RKO (cell line): ENCODE data around the gene PHLDB3.

ENCODE experiments used
- DNase-seq: peaks from one replicate; pipeline ENCODE4 v3.0.0-alpha.2; 2016; ENCODE audit warnings: low spot score

PHLDB3 gene

DNA sequence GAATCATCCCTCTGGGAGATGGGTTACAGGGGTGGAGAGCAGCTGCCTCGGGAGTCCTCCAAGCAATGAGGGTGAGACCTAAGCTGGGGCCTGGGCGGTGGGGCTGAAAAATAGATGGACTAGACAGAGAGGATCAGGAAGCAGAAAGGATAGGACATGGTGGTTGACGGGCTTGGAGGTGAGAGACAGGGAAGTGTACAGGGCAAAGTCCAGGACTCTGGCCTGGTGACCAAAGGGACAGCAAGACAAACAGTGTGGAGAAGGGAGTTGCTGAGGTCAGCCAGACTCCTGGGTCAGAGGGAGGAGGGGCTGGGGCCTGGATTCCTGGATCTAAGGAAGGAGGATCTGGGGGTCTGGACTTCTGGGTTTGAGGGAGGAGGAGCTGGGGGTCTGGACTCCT, 5.5 kb downstream of the PHLDB3 start:
- no peak for DNase-seq

DNA sequence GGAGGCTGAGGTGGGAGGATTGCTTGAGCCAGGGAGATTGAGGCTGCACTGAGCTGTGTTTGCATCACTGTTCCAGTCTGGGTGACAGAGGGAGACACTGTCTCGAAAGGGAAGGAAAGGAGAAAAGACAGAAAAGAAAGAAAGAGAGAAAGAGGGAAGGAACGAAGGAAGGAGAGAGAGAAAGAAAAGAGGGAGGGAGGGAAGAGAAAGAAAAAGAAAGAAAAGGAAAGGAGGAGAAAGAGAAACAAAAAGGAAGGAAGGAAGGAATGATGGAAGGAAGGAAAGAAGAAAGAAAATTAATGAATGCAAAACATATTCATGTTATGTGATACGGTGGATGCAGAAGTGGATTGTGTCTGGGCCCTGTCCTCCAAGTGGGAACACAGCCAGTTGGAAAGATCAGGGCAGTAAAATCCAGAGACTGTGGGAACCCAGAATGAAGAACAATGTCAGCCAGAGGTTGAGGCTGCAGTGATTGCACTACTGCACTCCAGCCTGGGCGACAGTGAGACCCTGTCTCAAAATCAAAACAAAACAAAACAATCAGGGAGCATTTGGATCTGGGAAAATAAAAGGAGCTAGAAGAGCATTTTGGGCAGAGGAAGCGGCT, 6.2 kb downstream of the PHLDB3 start:
- DNase-seq, result no peak

DNA sequence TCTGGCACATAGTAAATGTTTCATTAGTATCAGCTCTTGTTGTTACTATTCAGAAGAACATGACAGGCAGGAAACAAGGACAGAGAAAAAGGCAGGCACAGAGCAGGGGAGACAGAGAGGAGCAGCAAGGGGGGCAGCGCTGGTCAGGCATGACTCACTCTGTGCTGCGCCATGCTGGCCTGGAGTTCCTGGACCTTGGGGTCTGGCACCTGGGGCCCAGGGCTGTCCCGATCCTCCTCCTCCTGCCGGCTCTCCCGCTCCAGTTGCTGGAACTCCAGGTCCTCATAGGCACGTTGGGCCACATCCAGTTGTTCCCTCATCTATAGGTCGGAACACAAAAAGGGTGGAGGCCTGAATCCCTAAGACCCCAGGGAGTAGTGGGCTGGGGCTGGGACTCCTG, 7.6 kb downstream of the PHLDB3 start:
- no peak for DNase-seq

DNA sequence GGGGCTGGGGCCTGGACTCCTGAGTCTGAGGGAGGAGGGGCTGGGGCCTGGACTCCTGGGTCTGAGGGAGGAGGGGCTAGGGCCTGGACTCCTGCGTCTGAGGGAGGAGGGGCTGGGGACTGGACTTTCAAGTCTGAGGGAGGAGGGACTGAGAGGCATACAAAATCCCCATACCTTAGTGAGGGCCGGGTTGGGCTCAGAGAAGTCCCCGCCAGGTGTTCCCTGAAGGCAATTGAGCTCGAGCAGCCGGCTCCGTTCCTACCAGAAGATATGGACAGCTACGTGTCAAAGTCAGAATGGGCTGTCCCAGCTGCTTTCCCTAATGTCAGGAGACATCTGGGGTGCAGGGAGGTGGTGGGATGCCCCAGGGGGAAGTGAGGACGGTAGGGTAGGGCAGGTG, 9.5 kb downstream of the PHLDB3 start:
- DNase-seq, result no peak

DNA sequence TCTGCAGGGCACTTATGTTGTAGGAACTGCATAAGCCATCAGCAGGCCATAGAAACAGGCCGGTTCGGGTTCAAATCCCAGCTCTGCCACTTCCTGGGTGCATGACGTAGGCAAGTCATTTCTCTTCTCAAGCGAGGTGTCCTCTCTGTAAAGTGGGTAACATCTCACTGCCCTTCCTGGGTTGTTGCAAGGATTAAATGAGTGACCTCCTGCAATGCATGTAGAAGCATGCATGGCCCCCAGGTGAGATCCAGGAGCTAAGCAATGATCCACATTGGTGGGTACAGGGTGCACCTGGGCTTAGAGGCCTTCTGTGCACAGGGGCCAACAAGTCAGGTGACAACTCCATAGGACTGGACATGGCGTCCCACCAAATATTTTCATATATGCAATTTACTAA, 13.8 kb downstream of the PHLDB3 start:
- DNase-seq, result no peak

DNA sequence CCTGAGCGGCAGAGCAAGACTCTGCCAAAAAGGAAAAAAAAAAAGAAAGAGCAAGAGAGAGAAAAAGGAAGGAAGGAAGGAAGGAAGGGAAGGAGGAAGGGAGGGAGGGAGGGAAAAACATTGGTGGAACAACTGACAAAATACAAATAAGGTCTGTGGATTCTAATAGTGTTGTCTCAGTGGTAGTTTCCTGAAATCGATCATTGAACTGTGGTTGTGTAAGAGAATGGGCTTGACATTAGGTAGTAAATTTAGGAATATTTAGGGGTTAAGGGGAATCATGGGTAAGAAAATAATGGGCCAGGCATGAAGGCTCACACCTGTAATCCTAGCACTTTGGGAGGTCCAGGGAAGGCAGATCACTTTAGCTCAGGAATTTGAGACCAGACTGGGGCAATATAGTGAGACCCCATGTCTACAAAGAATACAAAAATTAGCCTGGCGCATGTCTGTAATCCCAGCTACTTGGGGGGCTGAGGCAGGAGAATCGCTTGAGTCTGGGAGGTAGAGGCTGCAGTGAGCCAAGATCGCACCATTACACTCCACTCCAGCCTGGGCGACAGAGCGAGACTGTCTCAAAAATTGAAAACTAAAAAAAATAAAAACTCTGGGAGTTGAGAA, 14.5 kb downstream of the PHLDB3 start:
- no peak for DNase-seq

DNA sequence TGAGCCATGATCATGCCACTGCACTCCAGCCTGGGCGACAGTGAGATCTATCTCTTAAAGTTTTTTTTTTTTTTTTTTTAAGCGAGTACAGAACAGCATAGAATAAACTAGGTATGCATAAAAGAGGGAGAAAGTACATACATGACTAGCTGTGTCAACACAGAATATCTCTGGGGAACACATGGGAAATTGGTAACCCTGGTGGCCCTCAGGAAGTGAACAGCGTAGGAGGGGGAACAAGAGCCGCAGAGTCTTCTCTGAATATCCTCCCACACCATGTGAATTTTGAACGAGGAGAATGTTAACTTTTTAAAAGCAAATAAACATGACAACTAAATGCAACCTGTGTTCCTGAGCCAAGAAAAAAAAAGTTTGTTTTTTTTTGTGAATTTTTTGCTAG, 15.2 kb downstream of the PHLDB3 start:
- no peak for DNase-seq

DNA sequence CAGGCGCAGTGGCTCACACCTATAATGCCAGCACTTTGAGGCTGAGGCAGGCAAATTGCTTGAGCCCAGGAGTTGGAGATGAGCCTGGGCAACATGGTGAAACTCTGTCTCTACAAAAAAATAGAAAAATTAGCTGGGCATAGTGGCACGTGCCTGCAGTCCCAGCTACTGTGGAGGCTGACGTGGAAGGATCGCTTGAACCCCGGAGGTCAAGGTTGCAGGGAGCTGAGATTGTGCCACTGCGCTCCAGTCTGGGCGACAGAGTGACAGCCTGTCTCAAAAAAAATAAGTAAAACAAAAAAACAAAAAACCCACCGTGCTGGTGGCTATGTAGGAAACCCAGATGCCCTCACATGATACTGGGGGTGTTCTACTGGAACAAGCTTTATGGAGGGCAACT, 16.4 kb downstream of the PHLDB3 start:
- no peak for DNase-seq

DNA sequence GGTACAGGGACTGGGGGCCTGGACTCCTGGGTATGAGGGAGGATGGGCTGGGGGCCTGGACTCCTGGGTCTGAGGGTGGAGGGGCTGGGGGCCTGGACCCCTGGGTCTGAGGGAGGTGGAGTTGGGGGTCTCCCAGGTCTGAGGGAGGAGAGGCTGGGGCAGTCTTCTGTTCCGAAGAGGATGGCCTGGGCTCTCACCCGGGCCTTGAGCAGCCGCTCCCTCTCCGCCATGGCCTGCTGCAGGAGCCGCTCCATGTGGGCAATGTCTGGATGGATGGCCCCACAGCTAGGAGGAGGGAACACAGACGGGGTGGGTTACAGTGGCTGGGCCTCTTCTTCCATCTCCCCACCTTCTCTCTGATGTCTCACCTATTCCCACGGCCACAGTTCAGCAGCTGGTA, 18.1 kb downstream of the PHLDB3 start:
- DNase-seq, result no peak

DNA sequence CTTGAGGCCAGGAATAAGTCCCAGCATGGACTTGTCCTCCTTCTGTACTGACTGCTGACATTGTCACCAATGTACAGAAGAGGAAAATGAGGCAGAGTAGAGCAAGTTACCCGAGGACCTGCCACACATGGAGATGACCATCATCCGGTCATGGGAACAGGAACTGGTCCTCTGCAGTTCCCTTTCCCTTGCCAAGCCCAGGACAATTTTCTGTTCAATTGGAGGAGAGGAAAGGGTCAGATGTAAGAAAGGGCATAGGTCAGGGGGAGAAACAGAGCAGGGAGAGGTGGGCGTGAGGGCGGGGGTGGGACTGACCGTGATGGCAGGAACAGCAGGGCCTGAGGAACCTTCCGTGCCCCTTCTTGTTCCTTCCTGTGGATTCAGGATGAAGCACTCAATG, 18.6 kb downstream of the PHLDB3 start:
- no peak for DNase-seq

DNA sequence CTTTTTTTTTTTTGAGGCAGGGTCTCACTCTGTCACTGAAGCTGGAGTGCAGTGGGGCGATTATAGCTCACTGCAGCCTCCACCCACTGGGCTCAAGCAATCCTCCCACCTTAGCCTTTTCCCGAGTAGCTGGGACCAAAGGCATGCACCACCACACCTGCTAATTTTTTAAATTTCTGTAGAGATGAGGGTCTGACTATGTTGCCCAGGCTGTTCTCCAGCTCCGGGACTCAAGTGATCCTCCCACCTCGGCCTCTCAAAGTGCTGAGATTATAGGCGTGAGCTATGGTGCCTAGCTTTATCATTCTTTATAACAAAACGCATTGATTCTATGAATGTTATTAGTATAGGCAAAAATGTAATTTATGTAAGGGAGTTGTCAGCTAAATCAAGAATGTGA, 21.3 kb downstream of the PHLDB3 start:
- DNase-seq, result no peak

DNA sequence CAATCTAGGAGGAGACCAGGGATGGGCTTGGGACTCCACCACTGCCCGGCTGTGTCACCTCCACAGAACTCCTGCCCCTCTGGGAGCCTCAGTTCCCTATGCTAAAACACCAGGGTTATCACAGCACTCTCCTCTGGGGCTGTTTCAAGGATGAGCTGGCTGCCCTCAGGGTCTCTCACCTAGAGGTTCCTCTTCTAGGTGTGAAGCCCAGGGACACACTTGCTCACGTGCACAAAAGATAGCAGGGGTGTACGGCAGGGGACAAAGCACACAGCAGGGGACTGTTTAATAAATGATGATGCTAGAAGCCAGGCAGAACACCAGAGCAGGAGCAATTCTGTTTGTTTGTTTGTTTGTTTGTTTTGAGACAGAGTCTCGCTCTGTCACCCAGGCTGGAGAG, 22.4 kb downstream of the PHLDB3 start:
- no peak for DNase-seq

DNA sequence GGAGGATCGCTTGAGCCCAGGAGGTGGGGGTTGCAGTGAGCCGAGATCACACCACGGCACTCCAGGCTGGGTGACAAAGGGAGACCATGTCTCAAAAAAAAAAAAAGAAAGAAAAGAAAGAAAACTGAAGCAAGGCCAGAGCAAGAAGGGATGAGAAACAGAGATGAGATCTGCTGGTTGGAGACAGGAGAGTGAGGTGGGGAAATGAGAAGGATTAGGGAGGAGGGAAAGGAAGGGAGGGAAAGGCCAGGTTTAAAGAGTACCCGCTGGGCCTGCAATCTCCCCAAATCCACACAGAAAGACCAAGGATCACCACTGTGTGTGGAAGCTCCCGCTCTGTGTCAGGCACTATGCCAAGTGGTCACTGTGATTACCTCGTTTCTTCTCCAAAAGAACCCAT, 22.8 kb downstream of the PHLDB3 start:
- DNase-seq, result no peak

DNA sequence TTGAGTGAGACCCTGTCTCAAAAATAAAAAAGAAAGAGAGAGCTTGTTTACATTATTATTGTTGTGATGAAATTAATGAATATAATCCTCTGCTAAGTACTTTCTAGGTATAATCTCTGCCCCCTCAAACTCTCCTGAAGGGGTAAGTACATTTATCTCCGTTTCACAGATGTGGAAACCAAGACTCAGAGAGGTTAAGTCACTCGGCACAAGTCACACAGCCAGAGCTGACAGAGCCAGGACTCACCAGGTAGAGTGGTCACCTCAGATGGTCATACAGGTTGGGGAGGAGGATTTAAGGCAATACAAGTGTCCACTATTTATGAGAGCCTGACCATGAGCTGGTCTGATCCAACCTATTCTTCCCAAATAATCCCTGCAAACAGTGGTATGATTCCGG, 24.0 kb downstream of the PHLDB3 start:
- no peak for DNase-seq

DNA sequence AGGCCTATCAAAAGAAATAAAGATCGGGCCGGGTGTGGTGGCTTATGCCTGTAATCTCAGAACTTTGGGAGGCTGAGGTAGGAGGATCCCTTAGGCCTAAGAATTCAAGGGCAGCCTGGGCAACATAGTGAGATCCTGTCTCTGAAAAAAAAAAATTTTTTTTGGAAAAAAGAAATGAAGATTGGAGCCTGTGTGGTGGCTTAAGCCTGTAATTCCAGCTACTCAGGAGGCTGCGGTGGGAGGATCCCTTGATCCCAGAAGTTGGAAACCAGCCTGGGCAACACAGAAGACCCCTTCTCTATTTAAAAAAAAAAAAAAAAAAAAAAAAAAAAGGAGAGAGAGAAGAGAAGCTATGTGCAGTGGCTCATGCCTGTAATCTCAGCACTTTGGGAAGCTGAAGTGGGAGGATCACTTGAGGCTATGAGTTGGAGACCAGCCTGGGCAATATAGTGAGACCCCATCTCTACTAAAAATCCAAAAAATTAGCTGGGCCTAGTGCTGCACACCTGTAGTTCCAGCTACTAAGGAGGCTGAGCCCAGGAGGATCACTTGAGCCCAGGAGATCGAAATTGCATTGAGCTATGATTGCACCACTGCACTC, 24.5 kb downstream of the PHLDB3 start:
- no peak for DNase-seq

DNA sequence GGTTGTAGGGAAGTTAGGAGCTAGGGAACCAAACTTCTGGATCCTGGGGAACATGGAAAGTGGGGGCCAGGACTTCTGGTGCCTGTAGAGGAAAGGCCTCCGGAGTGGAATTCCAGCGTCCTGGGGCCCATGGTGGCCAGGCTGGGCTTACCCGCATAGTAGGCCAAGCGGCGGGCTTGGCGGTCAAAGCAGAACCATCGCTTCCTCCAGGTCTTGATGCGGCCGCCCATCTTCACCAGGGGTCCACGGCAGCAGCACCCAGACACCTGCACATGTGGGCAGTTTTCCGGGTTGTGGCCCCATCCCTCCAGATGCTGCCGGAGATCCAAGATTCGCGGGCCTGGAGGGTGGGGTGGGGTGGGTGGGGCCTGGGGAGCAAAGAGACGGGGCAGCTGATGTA, 25.3 kb downstream of the PHLDB3 start:
- DNase-seq, result no peak

DNA sequence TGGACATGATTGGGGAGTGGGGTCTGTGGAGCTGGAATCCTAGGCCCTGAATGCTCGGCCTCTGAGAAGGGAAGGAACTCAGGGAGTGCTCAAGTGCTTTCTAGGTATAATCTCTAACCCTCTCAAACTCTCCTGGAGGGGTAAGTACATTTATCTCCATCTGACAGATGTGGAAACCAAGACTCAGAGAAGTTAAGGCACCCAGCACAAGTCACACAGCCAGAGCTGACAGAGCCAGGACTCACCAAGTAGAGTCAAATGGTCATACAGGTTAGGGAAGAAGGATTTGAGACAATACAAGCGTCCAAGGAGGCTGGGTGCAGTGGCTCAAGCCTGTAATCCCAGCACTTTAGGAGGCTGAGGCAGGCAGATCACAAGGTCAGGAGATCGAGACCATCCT, 26.2 kb downstream of the PHLDB3 start:
- DNase-seq, result no peak

DNA sequence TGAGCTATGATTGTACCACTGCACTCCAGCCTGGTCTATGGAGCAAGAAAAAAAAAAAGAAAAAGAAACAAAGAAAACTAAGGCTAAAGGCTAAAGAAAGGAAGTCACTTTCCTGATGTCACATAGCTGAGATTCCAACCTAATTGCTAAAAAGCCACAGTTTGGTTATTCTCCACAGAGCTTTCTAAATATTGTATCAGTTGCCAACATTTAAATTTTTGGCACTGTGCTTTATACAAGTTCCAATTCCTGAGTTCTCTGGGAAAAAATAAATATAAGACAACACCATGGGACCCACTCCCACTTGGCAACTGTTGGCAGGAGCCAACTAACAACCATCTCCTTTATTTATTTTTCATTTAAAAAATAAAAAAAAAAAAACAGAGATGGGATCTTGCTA, 27.9 kb downstream of the PHLDB3 start:
- peak; percentile 21 for DNase-seq

DNA sequence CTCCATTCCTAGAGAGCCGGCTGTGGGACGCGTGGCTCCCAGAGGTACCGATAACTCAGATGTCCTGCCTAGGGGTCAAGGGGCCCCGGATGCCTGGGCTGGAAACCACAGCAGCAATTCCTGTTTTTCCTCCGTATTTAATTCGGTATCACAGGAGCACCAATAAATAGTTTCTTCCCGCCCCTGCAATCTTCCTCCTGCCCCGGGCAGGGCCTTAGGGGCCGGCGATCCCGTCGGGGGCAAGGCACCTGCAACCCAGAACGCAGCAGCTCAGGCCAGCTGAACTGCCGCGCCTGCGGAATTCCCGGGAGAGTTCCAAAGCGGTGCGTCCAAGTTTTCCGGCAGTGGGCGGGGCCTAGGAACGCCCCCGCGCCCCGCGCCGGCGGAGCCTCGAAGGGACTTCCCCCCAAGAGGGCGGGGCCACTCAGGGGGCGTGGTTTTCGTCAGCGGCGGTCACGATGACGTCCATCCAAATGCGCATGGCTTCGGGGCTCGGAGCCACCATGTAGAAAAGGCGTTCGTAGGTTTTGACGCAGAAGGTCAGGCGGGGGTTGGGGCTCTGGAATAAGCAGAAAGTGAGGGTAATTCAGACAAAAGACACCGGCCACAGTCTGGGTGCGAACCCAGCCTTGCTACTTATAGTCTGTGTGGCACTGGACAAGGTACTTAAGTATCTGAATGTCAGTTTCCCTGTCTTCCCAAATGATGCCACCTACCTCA, 29.4 kb downstream of the PHLDB3 start:
- peak; percentile 93 for DNase-seq

DNA sequence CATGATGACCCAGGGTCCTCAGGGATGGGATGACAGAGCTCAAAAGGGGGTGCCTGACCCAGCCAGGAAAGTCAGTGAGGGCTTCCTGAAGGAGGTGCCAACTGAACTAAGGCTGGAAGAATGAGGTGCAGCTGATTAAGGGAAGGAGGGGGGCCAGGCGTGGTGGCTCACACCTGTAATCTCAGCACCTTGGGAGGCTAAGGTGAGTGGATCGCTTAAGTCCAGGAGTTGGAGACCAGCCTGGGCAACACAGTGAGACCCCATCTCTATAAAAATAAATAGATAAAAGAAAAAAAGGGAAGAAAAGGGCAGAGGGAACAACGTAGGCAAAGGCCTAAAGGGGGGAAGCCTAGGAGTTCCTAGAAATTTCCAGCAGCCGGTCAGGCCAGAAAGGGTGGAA, 30.1 kb downstream of the PHLDB3 start:
- no peak for DNase-seq

DNA sequence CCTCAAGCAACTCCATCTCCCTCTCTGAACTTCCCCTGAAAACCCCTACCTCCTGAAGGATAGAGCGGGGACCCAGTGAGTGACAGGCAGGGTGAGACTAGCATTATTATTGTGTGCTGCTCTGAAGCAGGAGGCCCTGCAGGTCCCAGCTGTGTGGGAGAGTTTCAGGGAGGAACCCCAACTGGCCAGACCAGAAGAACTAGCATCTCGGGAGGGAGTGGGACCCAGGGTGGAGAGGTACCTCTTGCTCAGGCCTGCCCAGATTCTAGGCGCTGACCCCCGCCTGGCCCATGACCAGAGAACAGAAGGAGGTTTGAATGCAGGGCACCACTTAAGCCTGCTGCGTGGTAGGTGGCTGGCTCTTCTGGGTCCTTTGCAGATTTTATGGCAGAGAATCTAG, 33.5 kb downstream of the PHLDB3 start:
- DNase-seq, result no peak

DNA sequence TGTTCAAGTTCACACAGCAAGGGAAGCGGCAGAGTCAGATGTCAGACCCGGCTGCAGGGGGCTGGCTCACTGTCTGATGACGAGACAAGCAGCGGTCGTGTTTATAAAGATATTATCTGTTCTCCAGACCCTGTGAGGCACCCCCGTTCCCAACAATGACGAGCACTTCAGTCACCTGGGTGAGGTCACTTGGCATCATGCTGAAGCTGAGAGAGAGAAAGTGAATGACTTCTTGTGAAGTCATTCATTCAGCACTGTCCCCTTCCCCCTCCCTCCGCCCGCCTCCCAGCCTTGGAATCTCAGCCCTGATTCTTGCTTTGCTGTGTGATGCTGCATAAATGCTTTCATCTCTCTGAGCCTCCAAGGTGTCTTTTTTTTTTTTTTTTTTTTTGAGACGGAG, 34.3 kb downstream of the PHLDB3 start:
- peak; percentile 90 for DNase-seq

DNA sequence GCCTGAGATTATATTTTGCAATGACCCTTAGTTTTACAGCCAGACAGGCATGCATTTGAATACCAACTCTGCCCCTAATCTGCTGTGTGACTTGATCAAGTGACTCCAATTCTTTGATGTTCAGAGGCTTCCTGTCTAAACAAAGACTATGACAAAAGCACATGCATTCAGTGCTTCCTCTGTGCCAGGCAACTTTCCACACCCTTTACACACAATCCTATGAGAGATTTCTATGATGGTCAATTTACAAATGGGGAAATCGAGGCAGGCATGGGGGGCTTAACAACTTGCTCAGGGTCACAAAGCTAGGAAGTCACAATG, 35.4 kb downstream of the PHLDB3 start:
- DNase-seq, result no peak
